ENCODE measurements around the gene CASTOR1. TPM values are rescaled to one million over a fixed set of nuclear protein-coding genes. Genes with fewer than 3 reads are reported as not detected.

CASTOR1 gene
- total RNA-seq, 1 experiment from 2014 or later = 10.6 TPM

DNA sequence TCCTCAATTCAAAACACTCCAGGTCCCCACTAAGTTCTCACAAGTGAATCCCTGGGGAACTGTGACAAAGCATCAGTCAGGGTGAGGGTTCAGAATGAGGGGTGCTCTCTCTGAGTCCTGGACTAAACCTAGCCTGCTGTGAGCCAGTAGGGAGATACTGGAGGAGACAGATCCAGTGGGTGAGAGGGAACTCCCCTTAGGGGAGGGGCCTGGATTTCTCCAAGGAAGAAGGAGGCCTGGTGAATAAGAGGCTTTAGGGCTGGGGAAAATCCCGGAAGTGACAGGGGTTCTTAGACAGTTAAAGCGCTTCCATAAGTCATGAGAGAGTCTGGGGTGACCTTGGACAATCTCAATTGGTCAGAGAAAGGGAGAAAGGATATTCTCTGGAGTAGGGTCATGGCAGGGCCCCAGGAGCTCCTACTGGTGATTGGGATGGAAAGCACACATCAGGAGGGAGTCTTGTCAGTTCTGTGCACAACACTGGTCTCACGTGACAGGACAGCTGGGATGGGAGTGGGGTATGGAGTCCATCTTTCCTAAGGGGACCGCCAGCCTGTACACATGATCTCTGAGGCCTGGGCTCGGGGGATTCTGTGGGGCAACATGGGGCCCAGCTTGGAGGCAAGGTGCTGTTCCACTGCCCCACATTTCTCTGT, 35.9 kb upstream of the CASTOR1 start:
- no peaks in the 10 kb centered on the region for H3K9me3 ChIP-seq (ENCODE audit: insufficient read depth, low read depth)
- peaks cover 34% of the 10 kb centered on the region for H3K4me1 ChIP-seq (replicated peaks; ENCODE audit: insufficient read depth)
- H3K9me2 ChIP-seq (ENCODE audit: insufficient read depth) = no peaks in the 10 kb centered on the region
- peaks cover 14% of the 10 kb centered on the region for H4K20me1 ChIP-seq (ENCODE audit: insufficient read depth)
- ChIA-PET POLR2A (ENCODE audit: unreplicated experiment) (interaction anchor here (0.5 to 0.7 kb wide), 4 partner anchors 9 to 704 kb away, joined by 3 to 5 read pairs (median 4); no protein-coding TSS in a partner anchor), CTCF (interaction anchor here (0.6 to 2.0 kb wide), 3 partner anchors 27 to 99 kb away, joined by 3 to 8 read pairs (median 4); no protein-coding TSS in a partner anchor)
- peak overlapping the region; percentile 97 for H3K4me3 ChIP-seq
- no peak overlapping the region for H3K27ac ChIP-seq
- H3F3A ChIP-seq (ENCODE audit: insufficient read depth, low read depth) = peaks cover 39% of the 10 kb centered on the region; the same call in 1 of the 2 replicates
- TSS peak; percentile 27 for BruUV-seq (replicated peaks)
- DNase-seq = peak; percentile 53 to 56
- H2AFZ ChIP-seq = no peak overlapping the region
- no peaks in the 10 kb centered on the region for H3K27me3 ChIP-seq (ENCODE audit: insufficient read depth, low read depth)
- H3K4me2 ChIP-seq = peak overlapping the region; percentile 95
- peaks cover 55% of the 10 kb centered on the region for H3K79me2 ChIP-seq (ENCODE audit: low read depth)
- intact Hi-C loops (cut with micrococcal nuclease; ENCODE audit: unreplicated experiment) = no loop called here
- TF ChIP-seq, protein P1, sequence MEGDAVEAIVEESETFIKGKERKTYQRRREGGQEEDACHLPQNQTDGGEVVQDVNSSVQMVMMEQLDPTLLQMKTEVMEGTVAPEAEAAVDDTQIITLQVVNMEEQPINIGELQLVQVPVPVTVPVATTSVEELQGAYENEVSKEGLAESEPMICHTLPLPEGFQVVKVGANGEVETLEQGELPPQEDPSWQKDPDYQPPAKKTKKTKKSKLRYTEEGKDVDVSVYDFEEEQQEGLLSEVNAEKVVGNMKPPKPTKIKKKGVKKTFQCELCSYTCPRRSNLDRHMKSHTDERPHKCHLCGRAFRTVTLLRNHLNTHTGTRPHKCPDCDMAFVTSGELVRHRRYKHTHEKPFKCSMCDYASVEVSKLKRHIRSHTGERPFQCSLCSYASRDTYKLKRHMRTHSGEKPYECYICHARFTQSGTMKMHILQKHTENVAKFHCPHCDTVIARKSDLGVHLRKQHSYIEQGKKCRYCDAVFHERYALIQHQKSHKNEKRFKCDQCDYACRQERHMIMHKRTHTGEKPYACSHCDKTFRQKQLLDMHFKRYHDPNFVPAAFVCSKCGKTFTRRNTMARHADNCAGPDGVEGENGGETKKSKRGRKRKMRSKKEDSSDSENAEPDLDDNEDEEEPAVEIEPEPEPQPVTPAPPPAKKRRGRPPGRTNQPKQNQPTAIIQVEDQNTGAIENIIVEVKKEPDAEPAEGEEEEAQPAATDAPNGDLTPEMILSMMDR (conservative IDR thresholded peaks at IDR 0.05) = no peak
- TF ChIP-seq EZH2 (IDR thresholded peaks at IDR 0.05; ENCODE audit: low read depth) = no peak
- H3K36me3 ChIP-seq (ENCODE audit: low read depth) = peaks cover 7% of the 10 kb centered on the region; the same call in 1 of the 2 replicates

DNA sequence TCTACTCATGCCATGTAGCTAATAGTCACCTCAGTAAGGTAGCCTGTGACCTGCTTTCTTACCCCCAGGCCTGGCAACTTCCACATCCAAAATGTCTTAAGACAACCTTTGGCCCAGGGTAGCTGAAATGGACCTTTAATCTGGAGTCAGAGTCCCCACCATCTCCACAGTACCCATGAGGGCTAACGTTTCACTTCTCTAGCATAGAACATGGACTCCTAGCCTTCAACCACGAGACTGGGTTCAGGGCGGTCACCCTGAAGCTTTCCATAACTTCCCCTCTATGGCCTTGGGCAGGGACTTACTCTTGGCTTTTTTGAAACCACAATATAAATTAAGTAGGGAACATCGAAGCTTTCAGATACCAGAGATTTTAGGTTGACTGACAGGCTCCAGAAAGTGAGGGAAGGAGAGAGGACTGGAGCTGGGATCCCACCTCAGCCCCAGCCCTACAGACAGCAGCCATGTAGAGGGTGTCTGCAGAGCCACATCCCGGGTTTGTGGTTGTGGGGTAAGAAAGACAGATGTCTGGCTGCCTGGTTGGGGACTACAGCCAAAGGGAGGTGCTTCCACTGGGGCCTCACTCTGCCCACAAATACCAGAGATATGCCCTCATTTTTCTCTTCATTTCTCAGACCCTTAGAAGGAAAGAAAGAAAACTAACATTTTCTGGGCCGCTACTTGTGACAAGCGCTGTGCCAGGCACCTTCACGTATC, 34.9 kb upstream of the CASTOR1 start:
- no peak for DNase-seq
- Histone ChIP-seq H3K79me2 (ENCODE audit: low read depth) (peaks cover 63% of the 10 kb centered on the region), H2AFZ (no peak overlapping the region), H4K20me1 (ENCODE audit: insufficient read depth) (peaks cover 14% of the 10 kb centered on the region), H3F3A (ENCODE audit: insufficient read depth, low read depth) (peaks cover 30% of the 10 kb centered on the region; the same call in 1 of the 2 replicates), H3K9me3 (ENCODE audit: insufficient read depth, low read depth) (no peaks in the 10 kb centered on the region), H3K4me1 (replicated peaks; ENCODE audit: insufficient read depth) (peaks cover 34% of the 10 kb centered on the region), H3K27me3 (ENCODE audit: insufficient read depth, low read depth) (no peaks in the 10 kb centered on the region), H3K27ac (no peak overlapping the region), H3K9me2 (ENCODE audit: insufficient read depth) (no peaks in the 10 kb centered on the region), H3K36me3 (ENCODE audit: low read depth) (peaks cover 7% of the 10 kb centered on the region; the same call in 1 of the 2 replicates), H3K4me2 (peak overlapping the region; percentile 95), H3K4me3 (peak overlapping the region; percentile 97; the same call in 1 of the 2 replicates)
- no peak for TF ChIP-seq EZH2 (IDR thresholded peaks at IDR 0.05; ENCODE audit: low read depth)
- TF ChIP-seq, protein P1 (conservative IDR thresholded peaks at IDR 0.05) = no peak
- no TSS peak for BruUV-seq (replicated peaks)
- intact Hi-C loops (cut with micrococcal nuclease; ENCODE audit: unreplicated experiment) = loop anchor here (1.0 kb wide), 1 partner anchor 21 kb away; no protein-coding TSS in a partner anchor
- ChIA-PET CTCF (interaction anchor here (1.4 to 1.5 kb wide), 2 partner anchors 26 to 36 kb away, joined by 3 to 4 read pairs; no protein-coding TSS in a partner anchor), POLR2A (ENCODE audit: unreplicated experiment) (interaction anchor here (0.7 kb wide), 1 partner anchor 8 kb away, joined by 5 read pairs; no protein-coding TSS in a partner anchor)

DNA sequence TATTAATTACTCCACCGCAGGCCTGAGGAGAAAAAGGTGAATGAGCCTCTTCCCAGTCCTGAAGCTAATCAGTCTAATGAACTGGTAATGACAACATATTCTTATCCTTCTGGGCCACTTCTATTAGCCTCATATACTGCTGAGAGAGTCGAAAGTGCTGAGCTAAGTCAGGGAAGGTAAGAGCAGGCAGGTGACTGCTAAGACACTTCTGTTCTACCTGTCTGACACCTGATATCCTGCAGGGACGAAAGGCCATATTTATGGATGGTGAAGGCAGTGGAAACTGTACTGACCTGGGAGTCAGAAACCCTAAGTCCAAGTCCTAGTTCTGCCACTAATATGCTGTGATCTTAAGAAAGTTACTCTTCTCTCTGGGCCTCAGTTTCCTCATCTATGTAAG, 33.9 kb upstream of the CASTOR1 start:
- intact Hi-C loops (cut with micrococcal nuclease; ENCODE audit: unreplicated experiment) = no loop called here
- peaks cover 31% of the 10 kb centered on the region for H3K4me1 ChIP-seq (replicated peaks; ENCODE audit: insufficient read depth)
- H3K9me3 ChIP-seq (ENCODE audit: insufficient read depth, low read depth) = no peaks in the 10 kb centered on the region
- peaks cover 7% of the 10 kb centered on the region; the same call in 1 of the 2 replicates for H3K36me3 ChIP-seq (ENCODE audit: low read depth)
- H2AFZ ChIP-seq = no peak overlapping the region
- peaks cover 69% of the 10 kb centered on the region for H3K79me2 ChIP-seq (ENCODE audit: low read depth)
- peaks cover 23% of the 10 kb centered on the region; the same call in 1 of the 2 replicates for H3F3A ChIP-seq (ENCODE audit: insufficient read depth, low read depth)
- no peak for TF ChIP-seq EZH2 (IDR thresholded peaks at IDR 0.05; ENCODE audit: low read depth)
- TF ChIP-seq, protein P1 (conservative IDR thresholded peaks at IDR 0.05) = no peak
- no peak for DNase-seq
- H3K4me2 ChIP-seq = no peak overlapping the region
- ChIA-PET CTCF (interaction anchor here (1.4 to 1.5 kb wide), 2 partner anchors 25 to 35 kb away, joined by 3 to 4 read pairs; no protein-coding TSS in a partner anchor), POLR2A (ENCODE audit: unreplicated experiment) (no interaction called here)
- peaks cover 14% of the 10 kb centered on the region for H4K20me1 ChIP-seq (ENCODE audit: insufficient read depth)
- H3K4me3 ChIP-seq = no peak overlapping the region
- no peak overlapping the region for H3K27ac ChIP-seq
- H3K27me3 ChIP-seq (ENCODE audit: insufficient read depth, low read depth) = no peaks in the 10 kb centered on the region
- no TSS peak for BruUV-seq (replicated peaks)
- H3K9me2 ChIP-seq (ENCODE audit: insufficient read depth) = no peaks in the 10 kb centered on the region

All from PC-9 (cell line).